Measurements from ENCODE around the gene ZNF407.

DNA sequence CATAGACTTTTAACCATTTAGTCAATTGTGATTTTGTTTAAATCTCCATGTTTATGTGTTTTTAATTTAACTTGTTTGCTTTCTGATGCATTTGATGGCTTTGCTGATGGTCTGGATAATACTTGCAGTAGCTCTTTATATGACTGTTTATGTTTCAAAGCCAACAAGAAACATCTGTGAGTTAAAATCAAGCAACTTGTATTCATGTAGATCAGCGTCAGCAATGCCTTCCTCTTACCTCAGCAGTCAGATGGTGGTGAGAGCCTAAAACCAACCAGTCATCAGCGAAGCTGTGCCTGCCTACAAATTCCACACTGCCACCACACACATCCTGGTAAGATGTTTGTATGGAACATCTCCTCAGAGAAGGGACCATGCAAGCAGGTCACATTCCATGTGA lies 379.4 kb downstream of the ZNF407 start:
- TF ChIP-seq CTCF (IDR thresholded peaks at IDR 0.05) (no peak), POLR2A (IDR thresholded peaks at IDR 0.05) (no peak)
